ENCODE measurements around the gene AFAP1L1. TPM values are rescaled to one million over a fixed set of nuclear protein-coding genes. Genes with fewer than 3 reads are reported as not detected.

AFAP1L1 gene
- total RNA-seq, 2 donors from 2014 or later, result 0.16 TPM; not detected in 1

DNA sequence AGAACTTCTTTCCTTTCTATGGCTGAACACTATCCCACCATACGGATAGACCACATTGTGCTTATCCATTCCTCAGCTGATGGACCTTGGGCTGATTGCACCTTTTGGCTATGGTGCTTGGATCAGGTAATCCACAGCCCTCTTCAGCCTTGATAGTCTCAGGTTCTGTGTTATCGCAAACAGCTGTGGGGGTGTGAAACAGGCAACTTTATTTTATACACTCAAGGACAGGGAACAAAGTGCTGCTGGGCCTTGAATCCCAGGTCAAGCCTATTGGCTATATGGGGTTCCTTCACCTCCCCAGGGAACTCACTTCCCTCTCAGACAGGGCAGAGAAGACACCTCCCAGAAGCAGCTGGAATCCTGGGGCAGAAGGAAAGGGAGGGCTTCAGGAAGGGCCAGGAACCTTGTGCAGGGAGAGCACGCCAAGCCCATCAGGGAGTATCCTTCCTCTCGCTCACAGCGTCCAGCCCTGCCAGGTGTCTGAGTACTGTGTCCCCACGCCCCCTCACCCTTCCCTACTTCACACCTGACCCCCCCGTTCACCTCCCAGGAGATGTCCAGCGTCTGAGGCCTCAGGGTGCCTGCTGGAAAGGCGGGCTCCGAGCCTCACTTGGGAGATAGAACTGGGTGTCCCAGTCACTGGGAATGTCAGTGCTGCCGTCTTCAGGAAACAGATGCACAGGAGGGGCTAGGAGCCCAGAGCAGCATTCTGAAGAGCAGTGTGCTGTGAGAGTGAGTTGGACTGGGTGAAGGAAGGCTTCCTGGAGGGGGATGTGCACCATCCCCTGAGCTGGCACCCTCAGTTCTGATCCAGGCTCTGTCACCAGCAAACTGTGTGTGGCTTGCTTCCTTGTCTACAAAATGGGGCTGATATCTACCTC, 32.8 kb downstream of the AFAP1L1 start:
- Mint-ChIP-seq H3K36me3 (ENCODE audit: low read depth) (no peaks in the 10 kb centered on the region), H3K9me3 (no peaks in the 10 kb centered on the region), H3K4me1 (no peaks in the 10 kb centered on the region), H3K27me3 (peaks cover 11% of the 10 kb centered on the region), H3K27ac (no peak overlapping the region), H3K4me3 (no peak overlapping the region)
- ATAC-seq (replicated peaks), result no peak

DNA sequence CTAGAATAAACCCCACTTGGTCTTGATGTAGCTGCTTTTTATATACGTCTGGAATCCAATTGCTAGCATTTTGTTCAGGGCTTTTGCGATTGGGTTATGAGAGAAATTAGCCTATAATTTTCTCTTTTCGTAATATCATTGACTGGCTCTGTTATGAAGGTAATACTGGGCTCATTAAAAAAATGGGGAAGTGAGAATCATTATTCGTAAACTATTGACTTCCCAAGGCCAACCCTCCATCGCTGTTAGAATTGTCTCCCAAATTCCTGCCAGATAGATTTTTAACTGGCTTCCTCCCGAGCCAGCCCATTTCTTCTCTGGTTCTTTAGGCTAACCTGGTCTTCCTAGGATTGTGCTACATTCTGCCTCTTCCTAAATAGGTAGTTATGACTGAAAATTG, 37.7 kb downstream of the AFAP1L1 start:
- Mint-ChIP-seq H3K27me3 (no peaks in the 10 kb centered on the region), H3K9me3 (no peaks in the 10 kb centered on the region), H3K4me3 (no peak overlapping the region), H3K36me3 (ENCODE audit: low read depth) (no peaks in the 10 kb centered on the region), H3K27ac (no peak overlapping the region), H3K4me1 (no peaks in the 10 kb centered on the region)
- ATAC-seq (replicated peaks), result no peak

DNA sequence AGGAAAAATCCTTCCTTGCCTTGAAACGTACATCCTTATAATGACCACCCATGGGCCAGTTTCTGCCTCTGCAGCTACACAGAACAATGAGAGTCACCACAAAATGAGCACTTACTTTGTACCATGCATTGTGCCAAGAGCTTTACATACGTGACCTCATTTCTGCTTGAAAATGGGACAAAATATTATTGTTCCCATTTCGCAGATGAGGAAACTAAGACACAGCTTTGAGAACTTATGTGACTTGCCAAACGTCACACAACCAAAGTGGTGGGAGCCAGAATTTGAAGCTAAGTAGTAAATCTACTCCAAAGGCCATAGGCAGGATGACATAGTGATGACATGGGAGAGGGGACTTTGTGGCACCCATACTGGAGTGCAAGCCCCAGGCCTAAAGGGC, 38.8 kb downstream of the AFAP1L1 start:
- Mint-ChIP-seq H3K9me3 (no peaks in the 10 kb centered on the region), H3K27me3 (no peaks in the 10 kb centered on the region), H3K4me3 (no peak overlapping the region), H3K27ac (no peak overlapping the region), H3K4me1 (no peaks in the 10 kb centered on the region), H3K36me3 (ENCODE audit: low read depth) (no peaks in the 10 kb centered on the region)
- no peak for ATAC-seq (replicated peaks)

DNA sequence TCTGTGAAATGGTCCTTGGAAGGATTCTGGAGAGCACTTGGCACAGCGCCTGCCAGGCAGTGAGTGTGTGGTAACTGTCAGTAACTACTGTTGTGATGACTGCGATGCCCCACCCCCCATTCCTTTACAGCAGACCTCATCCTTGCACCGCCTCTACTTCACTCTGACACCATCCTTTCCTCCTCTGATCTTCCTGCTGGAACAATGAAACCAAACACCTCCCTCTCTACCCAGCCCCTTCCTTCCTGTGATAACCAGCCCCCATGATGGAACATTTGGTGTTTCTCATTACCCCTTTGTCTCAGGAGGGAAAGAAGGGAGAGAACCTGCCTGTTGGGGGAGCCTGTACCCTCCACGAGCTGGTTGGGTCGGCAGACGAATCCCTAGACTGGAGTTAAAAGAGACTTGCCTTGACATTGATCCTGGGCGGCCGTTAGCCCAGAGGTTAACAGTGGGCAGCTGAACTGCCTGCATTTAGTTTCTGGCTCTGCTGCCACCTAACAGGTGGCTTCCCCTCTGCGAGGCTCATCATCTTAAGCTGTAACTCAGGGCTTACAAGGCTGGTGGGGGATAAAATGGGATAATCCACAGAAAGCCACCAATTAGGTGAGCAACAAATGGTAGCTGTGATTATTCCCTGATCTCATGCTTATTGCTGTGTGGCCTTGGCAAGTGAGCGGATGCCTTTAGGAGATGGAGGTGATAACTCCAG, 39.4 kb downstream of the AFAP1L1 start:
- H3K27ac Mint-ChIP-seq, result no peak overlapping the region
- H3K27me3 Mint-ChIP-seq, result no peaks in the 10 kb centered on the region
- H3K36me3 Mint-ChIP-seq (ENCODE audit: low read depth), result no peaks in the 10 kb centered on the region
- ATAC-seq (replicated peaks), result no peak
- no peak overlapping the region for H3K4me3 Mint-ChIP-seq
- H3K9me3 Mint-ChIP-seq, result no peaks in the 10 kb centered on the region
- no peaks in the 10 kb centered on the region for H3K4me1 Mint-ChIP-seq

DNA sequence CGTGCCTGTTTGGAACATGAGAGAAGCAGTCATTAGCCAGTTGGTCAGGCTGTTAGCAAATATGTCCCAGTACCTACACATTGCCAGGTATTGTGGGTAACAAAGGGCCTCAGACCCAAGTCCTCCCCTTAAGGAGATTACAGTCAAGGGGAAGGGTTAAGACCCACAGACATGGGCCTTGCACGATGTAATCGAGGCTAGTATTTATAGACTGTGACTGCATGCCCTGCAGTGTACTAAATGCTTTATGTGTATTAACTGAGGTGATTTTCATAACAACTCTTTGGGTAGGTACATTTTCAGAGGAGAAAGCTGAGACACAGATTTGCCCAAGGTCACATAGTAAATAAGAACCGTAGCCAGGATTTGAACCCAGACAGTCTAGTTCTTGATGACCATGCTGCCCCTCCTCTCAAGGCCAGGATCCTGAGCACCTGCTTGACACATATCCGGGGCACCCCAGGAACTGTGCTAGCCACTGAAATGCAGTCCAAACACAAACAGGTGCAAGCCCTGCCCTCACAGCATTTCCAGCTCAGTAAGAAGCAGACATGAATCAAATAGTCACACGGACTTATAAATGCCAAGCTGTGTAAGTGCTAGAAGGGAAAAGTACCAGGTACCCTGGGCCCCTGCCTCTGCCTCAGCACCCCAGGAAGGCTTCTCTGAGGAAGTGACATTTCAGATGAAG, 41.6 kb downstream of the AFAP1L1 start:
- Mint-ChIP-seq H3K9me3 (no peaks in the 10 kb centered on the region), H3K4me1 (no peaks in the 10 kb centered on the region), H3K4me3 (no peak overlapping the region), H3K27ac (no peak overlapping the region), H3K27me3 (no peaks in the 10 kb centered on the region), H3K36me3 (ENCODE audit: low read depth) (no peaks in the 10 kb centered on the region)
- no peak for ATAC-seq (replicated peaks)

DNA sequence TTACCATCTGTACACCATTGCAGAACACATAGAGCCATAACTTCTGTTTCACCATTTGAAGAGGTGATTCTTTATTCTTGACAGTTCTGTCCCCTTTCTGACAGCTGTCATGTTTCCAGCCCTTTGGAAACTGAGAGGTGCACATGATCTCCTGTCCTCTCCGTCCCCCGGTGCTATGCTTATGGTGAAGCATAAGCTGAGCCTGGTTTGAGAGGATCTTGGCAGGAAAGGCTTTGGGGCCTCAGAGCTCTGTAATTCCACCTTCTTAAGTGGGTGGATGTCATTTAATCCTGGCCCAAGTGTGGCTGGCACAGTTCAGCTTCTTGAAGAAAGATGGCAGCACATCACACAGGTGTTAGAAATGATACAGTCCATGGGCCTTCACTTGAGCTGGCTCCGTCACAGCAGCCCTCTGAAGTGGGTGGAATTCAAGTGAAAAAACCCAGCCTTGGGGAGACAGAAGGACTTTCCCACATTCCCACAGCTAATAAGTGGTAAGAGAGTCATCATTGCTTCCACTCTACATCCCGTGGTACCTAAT, 43.0 kb downstream of the AFAP1L1 start:
- no peak overlapping the region for H3K27ac Mint-ChIP-seq
- no peaks in the 10 kb centered on the region for H3K4me1 Mint-ChIP-seq
- no peaks in the 10 kb centered on the region for H3K9me3 Mint-ChIP-seq
- ATAC-seq (replicated peaks), result no peak
- H3K36me3 Mint-ChIP-seq (ENCODE audit: low read depth), result no peaks in the 10 kb centered on the region
- H3K4me3 Mint-ChIP-seq, result no peak overlapping the region
- no peaks in the 10 kb centered on the region for H3K27me3 Mint-ChIP-seq

DNA sequence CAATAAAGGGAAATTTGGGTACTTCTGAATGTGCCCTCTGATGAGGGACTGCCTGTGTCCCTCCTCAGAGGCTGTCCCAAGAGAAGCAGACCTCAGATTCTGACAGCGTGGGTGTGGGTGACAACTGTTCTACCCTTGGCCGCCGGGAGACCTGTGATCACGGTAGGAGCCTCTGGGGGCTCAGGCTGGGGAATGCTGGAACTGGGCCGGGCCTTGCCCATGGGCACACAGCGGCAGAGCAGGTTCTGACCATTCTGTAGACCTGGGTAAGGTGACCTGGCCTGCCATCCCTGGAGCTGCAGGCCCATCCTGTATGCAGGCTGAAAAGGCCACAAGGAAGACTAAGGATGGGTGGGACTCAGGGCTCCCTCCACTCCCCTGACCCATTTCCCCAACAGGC, 44.1 kb downstream of the AFAP1L1 start:
- H3K4me3 Mint-ChIP-seq, result no peak overlapping the region
- no peaks in the 10 kb centered on the region for H3K27me3 Mint-ChIP-seq
- H3K4me1 Mint-ChIP-seq, result no peaks in the 10 kb centered on the region
- H3K27ac Mint-ChIP-seq, result no peak overlapping the region
- H3K9me3 Mint-ChIP-seq, result no peaks in the 10 kb centered on the region
- no peak for ATAC-seq (replicated peaks)
- no peaks in the 10 kb centered on the region for H3K36me3 Mint-ChIP-seq (ENCODE audit: low read depth)

DNA sequence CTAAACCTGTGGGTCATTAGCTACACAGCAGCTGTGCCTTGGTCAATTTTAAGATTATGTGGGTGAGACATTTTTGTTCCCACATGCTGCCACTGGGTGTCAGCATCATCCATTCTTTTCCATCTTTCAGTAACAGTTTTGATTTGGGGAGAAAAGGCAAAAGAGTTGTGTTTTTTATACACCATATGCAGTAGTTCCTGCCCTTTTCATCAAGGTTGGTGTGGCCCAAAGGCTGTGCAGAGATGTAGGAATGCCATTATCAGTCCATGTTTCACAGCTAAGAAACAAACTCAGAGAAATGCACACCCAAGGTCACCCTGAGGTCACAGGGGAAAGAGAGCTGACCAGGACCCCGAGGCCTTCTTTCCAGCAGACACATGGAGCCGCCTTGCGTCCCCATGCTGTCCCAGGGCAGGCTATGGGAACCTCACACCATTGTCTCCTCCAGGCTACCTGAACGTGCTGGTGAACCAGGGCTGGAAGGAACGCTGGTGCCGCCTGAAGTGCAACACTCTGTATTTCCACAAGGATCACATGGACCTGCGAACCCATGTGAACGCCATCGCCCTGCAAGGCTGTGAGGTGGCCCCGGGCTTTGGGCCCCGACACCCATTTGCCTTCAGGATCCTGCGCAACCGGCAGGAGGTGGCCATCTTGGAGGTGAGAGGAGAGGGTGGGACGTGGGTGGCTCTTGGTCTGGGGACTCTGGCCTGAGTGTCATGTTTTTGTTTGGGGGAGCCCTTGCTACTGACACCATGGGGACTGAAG, 45.8 kb downstream of the AFAP1L1 start:
- Mint-ChIP-seq H3K4me3 (no peak overlapping the region), H3K36me3 (ENCODE audit: low read depth) (no peaks in the 10 kb centered on the region), H3K27ac (no peak overlapping the region), H3K4me1 (no peaks in the 10 kb centered on the region), H3K9me3 (no peaks in the 10 kb centered on the region), H3K27me3 (no peaks in the 10 kb centered on the region)
- no peak for ATAC-seq (replicated peaks)

DNA sequence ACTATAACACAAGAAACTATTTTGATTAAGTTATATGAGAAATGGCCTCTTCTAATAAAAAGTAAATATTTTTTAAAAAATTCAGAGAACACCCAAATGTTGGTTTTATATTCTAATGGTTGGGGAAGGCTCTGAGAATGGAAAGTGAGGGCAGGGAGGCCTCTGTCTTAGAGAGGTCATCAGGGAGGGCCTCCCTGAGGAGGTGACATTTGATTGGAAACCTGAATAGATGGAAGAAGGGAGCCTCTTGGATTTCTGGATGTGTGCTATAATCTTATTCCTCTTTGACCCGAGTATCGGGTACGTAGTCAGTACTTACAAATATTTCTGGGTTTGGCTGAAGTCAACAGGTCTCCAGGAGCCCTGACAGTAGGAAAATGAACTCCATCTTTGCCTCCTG, 47.5 kb downstream of the AFAP1L1 start:
- H3K9me3 Mint-ChIP-seq, result no peaks in the 10 kb centered on the region
- no peak for ATAC-seq (replicated peaks)
- H3K4me3 Mint-ChIP-seq, result no peak overlapping the region
- H3K27ac Mint-ChIP-seq, result no peak overlapping the region
- H3K36me3 Mint-ChIP-seq (ENCODE audit: low read depth), result no peaks in the 10 kb centered on the region
- no peaks in the 10 kb centered on the region for H3K4me1 Mint-ChIP-seq
- H3K27me3 Mint-ChIP-seq, result no peaks in the 10 kb centered on the region

DNA sequence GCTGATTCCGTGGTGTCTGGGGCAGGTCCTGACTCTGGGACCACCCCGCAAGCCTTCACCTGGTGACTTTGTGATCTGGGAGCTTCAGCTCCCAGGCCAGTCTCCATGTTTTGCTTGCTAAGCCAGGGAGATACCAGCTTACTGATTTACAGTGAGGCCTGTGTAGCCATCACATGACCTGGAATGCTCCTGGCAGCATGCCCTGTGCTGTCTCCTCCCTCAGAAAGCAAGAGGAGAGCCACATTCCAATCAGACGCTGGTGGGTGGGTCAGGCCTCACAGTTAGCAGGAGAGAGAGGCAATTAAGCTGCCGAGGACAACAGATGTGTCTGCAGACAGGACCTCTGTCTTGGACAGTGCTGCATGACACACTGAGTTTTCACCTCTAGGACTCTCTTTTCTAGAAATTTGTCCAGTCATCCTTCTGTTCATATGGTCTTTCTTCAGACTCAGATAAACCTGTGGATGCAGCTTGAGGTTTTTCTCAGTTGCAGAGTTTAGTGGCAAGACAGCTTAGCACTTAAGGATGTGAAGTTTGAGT, 49.2 kb downstream of the AFAP1L1 start:
- Mint-ChIP-seq H3K27me3 (no peaks in the 10 kb centered on the region), H3K27ac (no peak overlapping the region), H3K9me3 (no peaks in the 10 kb centered on the region), H3K36me3 (ENCODE audit: low read depth) (no peaks in the 10 kb centered on the region), H3K4me3 (no peak overlapping the region), H3K4me1 (no peaks in the 10 kb centered on the region)
- ATAC-seq (replicated peaks), result no peak

DNA sequence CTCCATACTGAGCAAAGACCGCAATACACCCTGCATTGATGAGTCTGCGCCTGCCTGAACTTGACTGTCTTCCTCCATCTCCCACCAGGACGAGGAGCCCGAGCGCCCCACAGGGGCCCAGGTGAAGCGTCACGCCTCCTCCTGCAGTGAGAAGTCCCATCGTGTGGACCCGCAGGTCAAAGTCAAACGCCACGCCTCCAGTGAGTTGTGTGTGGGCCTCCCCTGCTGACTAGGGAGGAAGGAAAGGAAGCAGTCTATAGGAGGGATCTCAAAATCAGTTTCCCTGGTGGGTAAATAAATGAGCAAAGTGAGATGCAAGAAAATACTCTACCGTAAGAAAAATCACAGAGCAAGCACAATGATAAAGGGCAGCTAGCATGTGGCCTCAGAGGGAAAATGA, 50.9 kb downstream of the AFAP1L1 start:
- no peaks in the 10 kb centered on the region for H3K36me3 Mint-ChIP-seq (ENCODE audit: low read depth)
- H3K27me3 Mint-ChIP-seq, result no peaks in the 10 kb centered on the region
- ATAC-seq (replicated peaks), result no peak
- no peak overlapping the region for H3K27ac Mint-ChIP-seq
- no peaks in the 10 kb centered on the region for H3K9me3 Mint-ChIP-seq
- no peak overlapping the region for H3K4me3 Mint-ChIP-seq
- H3K4me1 Mint-ChIP-seq, result no peaks in the 10 kb centered on the region

DNA sequence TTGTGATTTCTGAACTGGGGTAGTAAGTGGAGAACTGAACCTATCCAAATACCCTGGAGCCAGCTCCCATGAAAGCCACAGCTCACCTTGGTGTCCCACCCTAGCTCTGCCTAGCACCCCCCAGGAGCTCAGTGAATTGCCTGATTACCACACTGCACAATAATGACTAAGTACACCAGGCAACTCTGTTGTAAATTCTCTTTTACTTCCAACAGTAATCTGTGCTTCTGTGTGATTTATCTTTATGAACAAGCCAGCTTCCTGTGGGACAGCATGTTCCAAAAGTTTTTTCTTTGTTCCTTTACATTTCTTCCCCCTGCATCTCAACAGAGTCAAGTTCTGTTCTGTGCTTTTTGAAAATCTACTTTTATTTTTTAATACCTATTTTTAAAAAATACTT, 51.6 kb downstream of the AFAP1L1 start:
- H3K4me3 Mint-ChIP-seq, result no peak overlapping the region
- no peaks in the 10 kb centered on the region for H3K9me3 Mint-ChIP-seq
- ATAC-seq (replicated peaks), result no peak
- H3K36me3 Mint-ChIP-seq (ENCODE audit: low read depth), result no peaks in the 10 kb centered on the region
- no peaks in the 10 kb centered on the region for H3K27me3 Mint-ChIP-seq
- no peak overlapping the region for H3K27ac Mint-ChIP-seq
- H3K4me1 Mint-ChIP-seq, result no peaks in the 10 kb centered on the region

DNA sequence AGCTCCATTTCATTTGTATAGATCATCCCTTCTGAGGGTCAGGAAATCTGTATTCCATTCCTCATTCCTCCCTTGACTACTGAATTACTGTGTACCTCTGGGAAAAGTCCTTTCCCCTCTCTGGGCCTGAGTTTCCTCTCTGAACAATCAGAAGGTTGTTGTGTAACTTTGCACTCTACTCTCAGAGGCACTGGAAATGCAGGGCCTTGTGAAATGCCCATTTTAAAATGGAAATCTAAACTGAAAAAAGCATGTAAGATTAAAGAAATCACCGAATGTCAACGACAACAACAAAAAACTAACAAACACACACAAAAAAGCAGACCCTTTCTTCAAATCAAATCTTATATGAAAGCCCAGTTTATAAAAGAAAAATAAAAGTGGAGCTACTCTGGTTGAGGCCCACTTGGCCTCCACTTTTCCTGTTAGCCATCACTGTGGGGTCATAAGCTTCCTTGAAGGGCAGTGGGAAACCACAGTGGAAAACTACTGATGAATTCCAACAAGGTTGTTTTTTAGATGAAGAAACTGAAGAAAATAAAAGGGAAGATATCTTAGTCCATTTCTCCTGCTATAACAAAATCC, 52.1 kb downstream of the AFAP1L1 start:
- Mint-ChIP-seq H3K9me3 (no peaks in the 10 kb centered on the region), H3K4me3 (no peak overlapping the region), H3K27me3 (no peaks in the 10 kb centered on the region), H3K4me1 (no peaks in the 10 kb centered on the region), H3K27ac (no peak overlapping the region), H3K36me3 (ENCODE audit: low read depth) (no peaks in the 10 kb centered on the region)
- ATAC-seq (replicated peaks), result no peak

All from activated T-helper 17 cell treated with anti-CD3 and anti-CD28 coated beads, Interleukin-2, amount 50 U/mL, for 72 hours (primary cell).